ENCODE measurements around the gene RBM33.

- TF ChIP-seq, protein P1, sequence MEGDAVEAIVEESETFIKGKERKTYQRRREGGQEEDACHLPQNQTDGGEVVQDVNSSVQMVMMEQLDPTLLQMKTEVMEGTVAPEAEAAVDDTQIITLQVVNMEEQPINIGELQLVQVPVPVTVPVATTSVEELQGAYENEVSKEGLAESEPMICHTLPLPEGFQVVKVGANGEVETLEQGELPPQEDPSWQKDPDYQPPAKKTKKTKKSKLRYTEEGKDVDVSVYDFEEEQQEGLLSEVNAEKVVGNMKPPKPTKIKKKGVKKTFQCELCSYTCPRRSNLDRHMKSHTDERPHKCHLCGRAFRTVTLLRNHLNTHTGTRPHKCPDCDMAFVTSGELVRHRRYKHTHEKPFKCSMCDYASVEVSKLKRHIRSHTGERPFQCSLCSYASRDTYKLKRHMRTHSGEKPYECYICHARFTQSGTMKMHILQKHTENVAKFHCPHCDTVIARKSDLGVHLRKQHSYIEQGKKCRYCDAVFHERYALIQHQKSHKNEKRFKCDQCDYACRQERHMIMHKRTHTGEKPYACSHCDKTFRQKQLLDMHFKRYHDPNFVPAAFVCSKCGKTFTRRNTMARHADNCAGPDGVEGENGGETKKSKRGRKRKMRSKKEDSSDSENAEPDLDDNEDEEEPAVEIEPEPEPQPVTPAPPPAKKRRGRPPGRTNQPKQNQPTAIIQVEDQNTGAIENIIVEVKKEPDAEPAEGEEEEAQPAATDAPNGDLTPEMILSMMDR (IDR thresholded peaks at IDR 0.05; ENCODE audit: low read length), result no peak
- no peak for TF ChIP-seq EZH2 (optimal IDR thresholded peaks at IDR 0.05; ENCODE audit: low read depth, low read length)
- TF ChIP-seq EZH2phosphoT487 (IDR thresholded peaks at IDR 0.05; ENCODE audit: low read length), result no peak
Observed at GRCh38 chr7:155724327-155725005, 80.0 kb downstream of the RBM33 start.
